H1 (cell line): ENCODE results near the gene PPP6C. TPM values are rescaled to one million over a fixed set of nuclear protein-coding genes. Genes with fewer than 3 reads are reported as not detected.

Experiments
- ASH2L ChIP-seq: fragments of 200-600, 300-600 bp; sonication (generic); IDR thresholded peaks from one replicate; pipeline ENCODE4 v1.7.1; 2017; ENCODE audit warnings: low read length
- E2F6 ChIP-seq: IDR thresholded peaks from 2 replicates; pipeline ENCODE4 v1.6.1; 2012; ENCODE audit warnings: inconsistent platforms
- SP1 ChIP-seq: IDR thresholded peaks from 2 replicates; pipeline ENCODE4 v1.6.1; 2011; ENCODE audit warnings: low read depth, low read length
- ZNF274 ChIP-seq: IDR thresholded peaks from 2 replicates; pipeline ENCODE4 v1.7.0; 2012; ENCODE audit warnings: low read length, borderline replicate concordance; ENCODE audit errors: extremely low read depth
- polyA plus RNA-seq, 7 experiments: library from polyadenylated mRNA; depleted of rRNA in 3 of 7; stranded (reverse) in 5 of 7; unstranded in 2 of 7; fragments of >200 nt in 5 of 7; fragments of 200-250 nt in 2 of 7; gene quantifications; 1 replicate in 5 of 7; 2 replicates in 1 of 7; 4 replicates in 1 of 7; pipeline versions ENCODE4 v1.2.1 to v1.2.3, GENCODE V29; 2011 to 2013; ENCODE audit warnings: missing spikeins in 2 of 7, mixed read lengths in 2 of 7
- total RNA-seq: library from RNA; stranded (reverse); fragmentation: NEBNext Ultra II Directional; extraction: Animal tissue kit (Norgen Biotek cat#: 25700); gene quantifications from 2 replicates; pipeline ENCODE4 v1.2.1, GENCODE V29; 2021

The PPP6C gene
- total and polyA plus RNA-seq, 2 of the 8 experiments (the other 6 are each of a cell fraction or from before 2014, with no cell fraction given): 22.8 to 52.3 TPM

- TF ChIP-seq ZNF274 (no peak), SP1 (no peak), E2F6 (no peak), ASH2L (no peak)
These were observed 85.7 kb downstream of the PPP6C start (continued) for GRCh38 chr9:125103770-125104460.
